Activated T-helper 17 cell treated with anti-CD3 and anti-CD28 coated beads, Interleukin-2, amount 50 U/mL, for 72 hours (primary cell): Measurements from ENCODE around the gene GABRG3. TPM values are rescaled to one million over a fixed set of nuclear protein-coding genes. Genes with fewer than 3 reads are reported as not detected.
"Not testable (repeated sequence)": the region's sequence is repeated elsewhere in the genome, so short reads cannot be mapped to it uniquely, and the experiment has no call there.

ENCODE experiments used
- ATAC-seq: fragments of 150-1000 bp; cut with Tn5 transposase; replicated peaks from 2 replicates; pipeline ENCODE4 v1.10.0; 2021; ENCODE audit warnings: mild to moderate bottlenecking, moderate library complexity
- H3K27ac Mint-ChIP-seq: one replicate; pipeline ENCODE4 v1.8.0; 2022; ENCODE audit warnings: mixed read lengths
- H3K27me3 Mint-ChIP-seq: one replicate; pipeline ENCODE4 v1.8.0; 2022; ENCODE audit warnings: mixed read lengths
- H3K36me3 Mint-ChIP-seq: one replicate; pipeline ENCODE4 v1.8.0; 2022; ENCODE audit warnings: low read depth, mild to moderate bottlenecking, mixed read lengths
- H3K4me1 Mint-ChIP-seq: one replicate; pipeline ENCODE4 v1.8.0; 2022; ENCODE audit warnings: mixed read lengths
- H3K4me3 Mint-ChIP-seq: one replicate; pipeline ENCODE4 v1.8.0; 2022; ENCODE audit warnings: mild to moderate bottlenecking, mixed read lengths
- H3K9me3 Mint-ChIP-seq: one replicate; pipeline ENCODE4 v1.8.0; 2022; ENCODE audit warnings: mixed read lengths
- total RNA-seq, 2 donors: library from RNA; stranded (reverse); gene quantifications; one replicate each; pipeline ENCODE4 v1.2.3, GENCODE V29; 2022

Gene GABRG3
- total RNA-seq, 2 donors from 2014 or later, result not detected

DNA sequence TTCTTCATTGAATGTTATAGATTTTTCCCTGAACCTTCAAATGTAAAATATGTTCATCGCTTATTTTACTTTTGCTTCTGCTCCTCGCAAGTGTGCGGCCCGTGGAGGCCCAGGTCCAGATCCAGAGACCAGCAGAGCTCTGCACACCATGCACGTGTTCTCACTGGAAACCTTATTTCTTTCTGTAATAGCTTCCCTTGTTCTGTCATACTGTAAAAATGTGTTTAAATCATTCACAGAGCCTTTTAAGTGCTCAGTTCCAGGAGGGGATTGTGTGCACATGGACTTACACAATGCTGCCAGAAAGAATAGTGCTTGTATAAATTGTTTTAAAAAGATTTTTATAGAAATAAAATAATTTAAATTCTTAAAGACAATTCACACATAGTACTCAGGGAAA, 359.3 kb downstream of the GABRG3 start:
- no peak for ATAC-seq

DNA sequence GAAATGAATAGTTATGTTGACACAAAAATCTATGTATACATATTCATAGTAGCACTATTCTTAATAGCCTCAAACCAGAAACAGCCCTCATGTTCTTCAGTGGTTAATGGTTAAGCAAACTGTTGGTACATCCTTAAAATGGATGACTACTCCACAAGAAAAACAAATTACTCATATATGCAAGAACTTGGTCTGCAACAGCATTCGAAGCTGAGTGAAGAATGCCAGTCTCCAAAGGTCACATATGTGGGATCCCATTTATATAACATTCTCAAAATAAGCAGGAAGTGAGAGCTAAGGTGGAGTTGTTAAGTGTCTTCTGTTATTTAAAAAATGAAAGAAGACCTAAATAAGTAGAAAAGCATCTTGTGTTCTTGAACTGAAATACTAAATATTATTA, 365.7 kb downstream of the GABRG3 start:
- H3K27me3 Mint-ChIP-seq, result no peaks in the 10 kb centered on the region
- no peak for ATAC-seq
- H3K4me3 Mint-ChIP-seq, result no peak overlapping the region
- no peaks in the 10 kb centered on the region for H3K4me1 Mint-ChIP-seq
- H3K9me3 Mint-ChIP-seq, result peaks cover 8% of the 10 kb centered on the region
- no peaks in the 10 kb centered on the region for H3K36me3 Mint-ChIP-seq
- no peak overlapping the region for H3K27ac Mint-ChIP-seq

More for the DNA sequence above, 359.3 kb downstream of the GABRG3 start:
- Mint-ChIP-seq H3K36me3 (no peaks in the 10 kb centered on the region), H3K4me1 (no peaks in the 10 kb centered on the region), H3K27me3 (no peaks in the 10 kb centered on the region), H3K4me3 (no peak overlapping the region), H3K9me3 (peaks cover 9% of the 10 kb centered on the region), H3K27ac (no peak overlapping the region)

DNA sequence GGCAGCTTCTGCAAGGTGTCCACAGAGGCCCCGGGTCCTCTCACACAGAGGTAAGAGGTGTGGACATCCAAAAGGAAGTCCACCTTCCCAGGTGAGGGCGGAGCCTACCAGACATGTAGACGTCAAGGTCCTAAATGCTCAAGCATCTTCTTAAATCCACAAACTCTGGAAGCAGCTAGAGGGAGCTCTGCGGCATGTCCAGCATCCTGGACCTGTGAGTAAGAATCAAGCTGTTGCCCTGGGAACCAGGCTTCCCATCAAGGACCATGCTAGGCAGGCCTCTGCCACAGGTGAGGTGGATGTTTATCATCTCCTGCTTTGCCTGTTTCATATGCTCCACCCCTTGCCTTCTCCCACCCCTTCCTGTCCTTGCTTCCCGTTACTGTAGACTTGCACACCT, 368.2 kb downstream of the GABRG3 start:
- H3K27ac Mint-ChIP-seq, result no peak overlapping the region
- no peak overlapping the region for H3K4me3 Mint-ChIP-seq
- H3K4me1 Mint-ChIP-seq, result no peaks in the 10 kb centered on the region
- H3K9me3 Mint-ChIP-seq, result peaks cover 10% of the 10 kb centered on the region
- H3K27me3 Mint-ChIP-seq, result no peaks in the 10 kb centered on the region
- H3K36me3 Mint-ChIP-seq, result no peaks in the 10 kb centered on the region
- no peak for ATAC-seq

- H3K4me1 Mint-ChIP-seq, result no peaks in the 10 kb centered on the region
- H3K27ac Mint-ChIP-seq, result no peak overlapping the region
- peaks cover 18% of the 10 kb centered on the region for H3K9me3 Mint-ChIP-seq
- ATAC-seq, result no peak
- H3K4me3 Mint-ChIP-seq, result no peak overlapping the region
- H3K27me3 Mint-ChIP-seq, result no peaks in the 10 kb centered on the region
- H3K36me3 Mint-ChIP-seq, result no peaks in the 10 kb centered on the region
Measured at GRCh38 chr15:27341780-27342343, 370.9 kb downstream of the GABRG3 start.

- Mint-ChIP-seq H3K27ac (no peak overlapping the region), H3K4me1 (no peaks in the 10 kb centered on the region), H3K9me3 (peaks cover 12% of the 10 kb centered on the region), H3K27me3 (no peaks in the 10 kb centered on the region), H3K36me3 (no peaks in the 10 kb centered on the region), H3K4me3 (no peak overlapping the region)
- ATAC-seq, result no peak
Measured at GRCh38 chr15:27342991-27343390, 372.0 kb downstream of the GABRG3 start.

- H3K27me3 Mint-ChIP-seq, result no peaks in the 10 kb centered on the region
- no peaks in the 10 kb centered on the region for H3K36me3 Mint-ChIP-seq
- H3K4me1 Mint-ChIP-seq, result no peaks in the 10 kb centered on the region
- ATAC-seq, result no peak
- no peaks in the 10 kb centered on the region for H3K9me3 Mint-ChIP-seq
- no peak overlapping the region for H3K4me3 Mint-ChIP-seq
- H3K27ac Mint-ChIP-seq, result no peak overlapping the region
Measured at GRCh38 chr15:27352136-27352535, 381.2 kb downstream of the GABRG3 start.

- Mint-ChIP-seq H3K36me3 (no peaks in the 10 kb centered on the region), H3K4me3 (no peak overlapping the region), H3K27ac (no peak overlapping the region), H3K27me3 (peaks cover 3% of the 10 kb centered on the region), H3K9me3 (peaks cover 3% of the 10 kb centered on the region), H3K4me1 (no peaks in the 10 kb centered on the region)
- no peak for ATAC-seq
Measured at GRCh38 chr15:27353856-27354255, 382.9 kb downstream of the GABRG3 start.

DNA sequence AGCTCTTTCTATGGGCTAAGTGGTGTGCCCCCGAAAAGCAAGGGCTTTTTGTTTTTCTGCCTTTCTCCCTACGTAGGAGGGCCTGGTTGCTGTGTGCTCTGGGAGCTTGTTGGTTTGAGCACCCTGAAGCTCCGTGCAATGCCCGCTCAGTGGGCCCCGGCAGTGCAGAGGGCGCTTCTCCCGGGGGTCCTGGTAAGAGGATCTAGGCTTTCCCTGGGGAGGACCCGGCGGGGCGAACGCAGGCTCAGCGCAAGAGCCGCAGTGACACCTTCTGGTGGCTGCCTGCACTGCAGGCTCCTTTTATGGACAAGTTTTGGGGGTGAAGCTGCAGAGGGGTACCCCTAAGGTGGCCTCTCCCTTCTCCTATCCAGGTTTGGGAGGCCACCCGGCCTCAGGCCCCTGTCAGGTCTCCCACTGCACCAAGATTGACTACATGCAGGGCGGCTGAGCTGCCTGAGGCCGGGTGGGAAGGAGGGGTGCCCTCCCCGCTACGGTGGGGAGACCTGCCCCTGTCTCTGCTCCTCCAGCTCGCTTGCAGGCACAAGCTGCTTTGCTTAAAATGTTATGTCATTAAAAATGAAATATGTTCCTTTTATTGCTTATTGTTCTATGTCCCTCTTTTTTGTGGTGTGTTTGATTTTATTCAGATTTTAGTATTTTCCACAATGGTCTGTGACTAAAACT, 387.9 kb downstream of the GABRG3 start:
- Mint-ChIP-seq H3K4me1 (no peaks in the 10 kb centered on the region), H3K27me3 (peaks cover 3% of the 10 kb centered on the region), H3K27ac (no peak overlapping the region), H3K9me3 (peaks cover 7% of the 10 kb centered on the region), H3K36me3 (no peaks in the 10 kb centered on the region), H3K4me3 (no peak overlapping the region)
- no peak for ATAC-seq

- Mint-ChIP-seq H3K4me3 (no peak overlapping the region), H3K36me3 (no peaks in the 10 kb centered on the region), H3K4me1 (no peaks in the 10 kb centered on the region), H3K27me3 (peaks cover 3% of the 10 kb centered on the region), H3K27ac (no peak overlapping the region), H3K9me3 (peaks cover 7% of the 10 kb centered on the region)
- ATAC-seq, result no peak
Measured at GRCh38 chr15:27359586-27359985, 388.6 kb downstream of the GABRG3 start.

GRCh38 chr15:27360316-27360715, 389.3 kb downstream of the GABRG3 start:
- Mint-ChIP-seq H3K9me3 (peaks cover 7% of the 10 kb centered on the region), H3K4me1 (no peaks in the 10 kb centered on the region), H3K27me3 (peaks cover 3% of the 10 kb centered on the region), H3K36me3 (no peaks in the 10 kb centered on the region), H3K27ac (no peak overlapping the region), H3K4me3 (no peak overlapping the region)
- no peak for ATAC-seq

GRCh38 chr15:27361438-27361837, 390.5 kb downstream of the GABRG3 start:
- Mint-ChIP-seq H3K27ac (no peak overlapping the region), H3K4me1 (no peaks in the 10 kb centered on the region), H3K9me3 (peaks cover 7% of the 10 kb centered on the region), H3K4me3 (no peak overlapping the region), H3K27me3 (peaks cover 3% of the 10 kb centered on the region), H3K36me3 (no peaks in the 10 kb centered on the region)
- no peak for ATAC-seq

- H3K9me3 Mint-ChIP-seq, result peaks cover 8% of the 10 kb centered on the region
- H3K4me1 Mint-ChIP-seq, result no peaks in the 10 kb centered on the region
- no peak overlapping the region for H3K4me3 Mint-ChIP-seq
- ATAC-seq, result no peak
- H3K36me3 Mint-ChIP-seq, result no peaks in the 10 kb centered on the region
- H3K27me3 Mint-ChIP-seq, result no peaks in the 10 kb centered on the region
- H3K27ac Mint-ChIP-seq, result no peak overlapping the region
Measured at GRCh38 chr15:27365456-27365855, 394.5 kb downstream of the GABRG3 start.

DNA sequence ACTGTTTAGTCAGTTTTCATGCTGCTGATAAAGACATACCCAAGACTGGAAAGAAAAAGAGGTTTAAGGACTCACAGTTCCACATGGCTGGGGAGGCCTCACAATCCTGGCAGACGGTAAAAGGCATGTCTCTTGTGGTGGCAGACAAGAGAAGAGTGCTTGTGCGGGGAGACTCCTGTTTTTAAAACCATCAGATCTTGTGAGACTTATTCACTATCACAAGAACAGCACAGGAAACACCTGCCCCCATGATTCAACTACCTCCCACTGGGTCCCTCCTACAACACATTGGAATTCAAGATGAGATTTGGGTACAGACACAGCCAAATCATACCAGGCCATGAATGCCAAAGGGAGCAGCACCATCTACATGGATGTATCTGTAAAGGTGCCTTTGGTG, 406.4 kb downstream of the GABRG3 start:
- not testable (repeated sequence) for H3K4me1 Mint-ChIP-seq, H3K36me3 Mint-ChIP-seq, H3K27ac Mint-ChIP-seq, H3K4me3 Mint-ChIP-seq, H3K27me3 Mint-ChIP-seq, ATAC-seq
- H3K9me3 Mint-ChIP-seq, result peaks cover 14% of the 10 kb centered on the region

DNA sequence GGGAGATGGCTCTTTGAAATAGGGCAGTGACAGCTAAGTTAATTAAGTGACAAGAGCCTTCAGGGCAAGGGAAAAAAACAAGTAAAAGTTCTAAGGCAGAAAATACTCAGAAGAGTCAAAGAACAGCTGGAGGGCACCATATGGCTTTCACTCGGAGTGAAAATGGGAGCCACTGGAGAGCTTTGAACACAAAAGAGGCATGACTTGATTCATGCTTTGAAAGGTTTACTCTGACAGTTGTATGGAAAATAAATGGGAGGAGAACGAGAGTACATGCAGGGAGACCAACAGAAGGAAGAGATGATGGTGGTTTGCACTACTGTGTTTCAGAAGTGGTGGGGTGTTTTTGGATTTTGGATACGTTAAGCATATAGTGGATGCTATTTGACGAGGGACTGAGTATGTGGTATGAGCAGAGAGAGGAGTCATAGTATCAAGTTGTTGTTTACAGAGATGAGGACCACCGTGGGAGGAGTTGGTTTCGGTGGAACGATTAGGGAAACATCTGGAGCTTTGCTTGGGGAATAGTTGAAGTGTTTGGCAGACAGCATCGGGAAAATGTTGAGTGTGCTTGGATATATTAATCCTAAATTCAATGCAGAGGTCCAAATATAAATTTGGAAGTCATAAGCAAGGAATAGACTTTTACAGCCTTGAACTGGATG, 411.5 kb downstream of the GABRG3 start:
- ATAC-seq, result no peak
- no peaks in the 10 kb centered on the region for H3K27me3 Mint-ChIP-seq
- H3K4me3 Mint-ChIP-seq, result no peak overlapping the region
- H3K4me1 Mint-ChIP-seq, result no peaks in the 10 kb centered on the region
- peaks cover 9% of the 10 kb centered on the region for H3K9me3 Mint-ChIP-seq
- H3K27ac Mint-ChIP-seq, result no peak overlapping the region
- no peaks in the 10 kb centered on the region for H3K36me3 Mint-ChIP-seq

DNA sequence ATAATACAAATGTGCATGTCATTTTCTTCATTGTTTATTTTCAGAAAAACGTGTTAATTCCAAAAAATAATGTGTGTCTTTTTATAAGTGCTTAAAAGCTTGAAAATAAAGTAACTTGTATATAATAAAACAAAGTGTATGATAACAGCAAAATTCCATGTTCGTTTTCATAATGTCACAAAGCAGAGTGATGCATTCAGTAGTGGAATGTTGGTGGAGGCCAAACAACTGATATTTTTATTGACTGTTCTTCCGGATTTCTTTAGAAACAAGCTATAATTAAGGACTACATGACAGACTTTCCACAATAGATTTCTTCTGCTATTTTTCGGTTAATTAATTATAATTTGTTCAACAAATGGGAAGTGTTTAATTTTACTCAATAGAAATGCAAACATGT, 412.7 kb downstream of the GABRG3 start:
- no peak for ATAC-seq
- peaks cover 13% of the 10 kb centered on the region for H3K9me3 Mint-ChIP-seq
- no peaks in the 10 kb centered on the region for H3K36me3 Mint-ChIP-seq
- no peaks in the 10 kb centered on the region for H3K27me3 Mint-ChIP-seq
- no peak overlapping the region for H3K4me3 Mint-ChIP-seq
- H3K27ac Mint-ChIP-seq, result no peak overlapping the region
- H3K4me1 Mint-ChIP-seq, result no peaks in the 10 kb centered on the region
